Pancreas (tissue), 10 donors: ENCODE measurements around the gene VPS37C. TPM values are rescaled to one million over a fixed set of nuclear protein-coding genes. Genes with fewer than 3 reads are reported as not detected.
A peak's percentile ranks its signal among the peaks of the same experiment; 100 is the strongest.

ENCODE experiments used
- ATAC-seq, 4 donors: fragments of 200-7000 bp; cut with Tn5 transposase; one replicate each; pipeline versions ENCODE4 v1.8.0 to v1.9.1; 2020; ENCODE audit warnings: mild to moderate bottlenecking in 4 of 4, moderate library complexity in 4 of 4
- DNase-seq, 6 donors: peaks; one replicate each; pipeline ENCODE4 v3.0.0-alpha.2; 2020
- FAIRE-seq: peaks from 2 replicates; lab custom pipeline; 2012; peaks lifted over from hg19 to GRCh38; lab: Jason Lieb, UNC
- H3K27ac ChIP-seq, 4 donors: fragments of 200-600 bp; sonication (generic); 1 replicate in 3 of 4; 2 replicates in 1 of 4; pipeline versions ENCODE4 v1.5.0 to v1.8.0; 2020
- H3K27me3 ChIP-seq, 4 donors: fragments of 200-600 bp; one replicate each; pipeline ENCODE4 v1.8.0; 2021
- H3K36me3 ChIP-seq, 3 donors: fragments of 200-600 bp; sonication (generic) in 1 of 3; one replicate each; pipeline versions ENCODE4 v1.5.0 to v1.8.0; 2020 to 2021
- H3K4me1 ChIP-seq, 3 donors: fragments of 200-600 bp; one replicate each; pipeline ENCODE4 v1.8.0; 2021
- H3K4me3 ChIP-seq, 4 donors: fragments of 200-600 bp; sonication (generic) in 2 of 4; one replicate each; pipeline versions ENCODE4 v1.5.0 to v1.8.0; 2020 to 2021
- H3K9me3 ChIP-seq, 4 donors: fragments of 200-600 bp; one replicate each; pipeline ENCODE4 v1.8.0; 2021
- CTCF ChIP-seq, 4 donors: fragments of 200-600 bp; sonication (generic) in 3 of 4; IDR thresholded peaks; one replicate each; pipeline versions ENCODE4 v1.5.0 to v1.8.0; 2021; ENCODE audit warnings: antibody characterized with exemption in 4 of 4
- WGBS, 2 donors: extraction: QIAGEN DNeasy Blood & Tissue Kit; methylation state at CpG; one replicate each; pipeline ENCODE4 v1.1.7; 2013; 5-methylcytosine and 5-hydroxymethylcytosine counted together
- intact Hi-C, 3 donors: fragments of 100-400 bp; cut with DNase I; formaldehyde crosslinking; loops; one replicate each; pipeline versions ENCODE4 v1.11.1 to v1.14.2; 2022
- polyA plus RNA-seq, 2 donors: library from polyadenylated mRNA; stranded (reverse); fragments of 200-250 nt; gene quantifications; one replicate each; pipeline ENCODE4 v1.2.3, GENCODE V29; 2013
- total RNA-seq, 6 donors: library from RNA; stranded (reverse); fragmentation: NEBNext Ultra II Directional in 4 of 6; extraction: Animal tissue kit (Norgen Biotek cat#: 25700) in 4 of 6; gene quantifications; one replicate each; pipeline versions ENCODE4 v1.2.1 to v1.2.4, GENCODE V29; 2021 to 2023
- donor health status: healthy with polysubstance abuse.
- donor health status: DM: no; HTN: no; CAD: no; lungs with moderate emphysema.
- donor health status: DM: no; HTN: no; CAD: no.
- donor health status: control.
- donor health status: control.
- donor health status: Bipolar disorder and iron deficiency.
- donor health status: DM: yes; HTN: yes; CAD: no.
- donor health status: DM: no; HTN: no; CAD: no.
- donor health status: DM: no; HTN: no; CAD: no.
- donor health status: DM: yes; HTN: yes; CAD: no.

The VPS37C gene
- total and polyA plus RNA-seq, 8 donors: 12.1 to 25.7 (median 16.2) TPM

- ATAC-seq (no peak), FAIRE-seq (no peak), DNase-seq (no peak)
- Histone ChIP-seq H3K27ac (no peak overlapping the region), H3K36me3 (no peaks in the 10 kb centered on the region), H3K4me3 (no peak overlapping the region), H3K4me1 (no peaks in the 10 kb centered on the region), H3K27me3 (no peaks in the 10 kb centered on the region), H3K9me3 (no peaks in the 10 kb centered on the region)
- no peak for TF ChIP-seq CTCF (IDR thresholded peaks at IDR 0.05)
- 85 to 90% methylated on average over 13 of the region's 13 CpGs for WGBS, 2 donors
- intact Hi-C loops: no loop called here
Observed at GRCh38 chr11:61092908-61093763, 68.1 kb downstream of the VPS37C start.

GRCh38 chr11:61092280-61092766 lies 68.9 kb downstream of the VPS37C start:
- H3K36me3 ChIP-seq: no peaks in the 10 kb centered on the region
- H3K9me3 ChIP-seq: no peaks in the 10 kb centered on the region
- 80 to 83% methylated on average over 10 of the region's 10 CpGs for WGBS, 2 donors
- no peaks in the 10 kb centered on the region for H3K27me3 ChIP-seq
- TF ChIP-seq CTCF (IDR thresholded peaks at IDR 0.05): no peak
- H3K27ac ChIP-seq: no peak overlapping the region
- no peaks in the 10 kb centered on the region for H3K4me1 ChIP-seq
- H3K4me3 ChIP-seq: no peak overlapping the region
- intact Hi-C loops: no loop called here
- DNase-seq (no peak), FAIRE-seq (no peak), ATAC-seq (peak in 2 of 4 donors; percentile 35 to 41)

- Histone ChIP-seq H3K27ac (no peak overlapping the region), H3K9me3 (no peaks in the 10 kb centered on the region), H3K4me1 (no peaks in the 10 kb centered on the region), H3K27me3 (no peaks in the 10 kb centered on the region), H3K4me3 (no peak overlapping the region), H3K36me3 (no peaks in the 10 kb centered on the region)
- ATAC-seq (no peak), FAIRE-seq (no peak), DNase-seq (no peak)
- no peak for TF ChIP-seq CTCF (IDR thresholded peaks at IDR 0.05)
- intact Hi-C loops: no loop called here
- 82 to 88% methylated on average over 17 of the region's 17 CpGs for WGBS, 2 donors
Observed at GRCh38 chr11:61091373-61092279, 69.6 kb downstream of the VPS37C start.

GRCh38 chr11:61090982-61091372 lies 70.2 kb downstream of the VPS37C start:
- Histone ChIP-seq H3K9me3 (no peaks in the 10 kb centered on the region), H3K36me3 (no peaks in the 10 kb centered on the region), H3K4me1 (no peaks in the 10 kb centered on the region), H3K27ac (no peak overlapping the region), H3K27me3 (no peaks in the 10 kb centered on the region), H3K4me3 (no peak overlapping the region)
- DNase-seq (no peak), FAIRE-seq (no peak), ATAC-seq (no peak)
- intact Hi-C loops: no loop called here
- TF ChIP-seq CTCF (IDR thresholded peaks at IDR 0.05): no peak
- WGBS, 2 donors: 87 to 93% methylated on average over 9 of the region's 9 CpGs
